Left lobe of liver (tissue), 2 donors: ENCODE measurements around the gene C12orf76. TPM values are rescaled to one million over a fixed set of nuclear protein-coding genes. Genes with fewer than 3 reads are reported as not detected.
"Not testable (repeated sequence)": the region's sequence is repeated elsewhere in the genome, so short reads cannot be mapped to it uniquely, and the experiment has no call there.

Source experiments
- ATAC-seq: fragments of 200-7000 bp; cut with Tn5 transposase; one replicate; pipeline ENCODE4 v1.9.1; 2020; ENCODE audit warnings: mild to moderate bottlenecking, moderate library complexity
- DNase-seq: peaks from one replicate; pipeline ENCODE4 v3.0.0-alpha.2; 2020; ENCODE audit warnings: low spot score
- total RNA-seq: library from RNA; stranded (reverse); gene quantifications from one replicate; pipeline ENCODE4 v1.2.1, GENCODE V29; 2021
- donor health status: DM: no; HTN: no; CAD: no; lungs with moderate emphysema.
- donor health status: DM: no; HTN: yes; CAD: no.

The C12orf76 gene
- total RNA-seq, 1 donor from 2014 or later: 6.7 TPM

GRCh38 chr12:110067531-110067930, 19.2 kb upstream of the C12orf76 start:
- ATAC-seq (no peak), DNase-seq (no peak)

DNA sequence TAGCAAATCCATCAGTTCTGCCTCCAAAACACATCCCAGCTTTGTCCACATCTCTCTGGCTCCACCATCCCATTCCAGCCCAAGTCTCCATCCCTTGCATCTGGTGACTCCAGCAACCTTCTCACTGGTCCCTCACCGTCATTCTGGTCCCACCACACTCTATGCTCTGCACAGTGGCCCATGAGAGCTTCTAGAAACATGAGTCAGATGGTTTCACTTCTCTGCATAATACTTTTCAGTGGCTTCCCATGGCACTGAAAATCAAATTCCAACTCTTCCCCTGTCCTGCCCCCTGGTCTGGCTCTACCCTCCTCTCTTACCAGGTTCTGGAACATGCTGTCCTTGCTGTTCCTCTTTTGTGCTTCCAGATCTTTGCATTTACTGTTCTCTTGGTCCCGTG, 17.2 kb upstream of the C12orf76 start:
- DNase-seq: no peak
- peak; percentile 16 for ATAC-seq

- DNase-seq: no peak
- ATAC-seq: no peak
Measured at GRCh38 chr12:110062241-110062640, 13.9 kb upstream of the C12orf76 start.

DNA sequence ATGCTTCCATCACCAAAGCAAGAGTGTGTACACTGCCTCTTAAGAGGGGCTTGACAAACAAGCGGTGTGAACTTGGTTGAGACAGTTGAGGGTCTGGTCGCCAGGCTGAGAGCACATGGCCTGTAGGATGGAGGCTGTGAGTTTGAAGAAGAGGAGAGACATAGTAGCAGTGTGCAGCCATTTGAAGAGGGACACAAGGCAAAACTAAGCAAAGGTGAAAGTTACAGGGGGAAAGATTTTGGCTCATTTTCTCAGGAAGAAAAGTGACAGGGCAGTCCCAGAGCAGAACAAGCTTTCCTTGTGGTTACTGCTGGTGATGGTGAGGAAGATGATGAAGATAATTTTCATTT, 11.3 kb upstream of the C12orf76 start:
- no peak for DNase-seq
- ATAC-seq: no peak

DNA sequence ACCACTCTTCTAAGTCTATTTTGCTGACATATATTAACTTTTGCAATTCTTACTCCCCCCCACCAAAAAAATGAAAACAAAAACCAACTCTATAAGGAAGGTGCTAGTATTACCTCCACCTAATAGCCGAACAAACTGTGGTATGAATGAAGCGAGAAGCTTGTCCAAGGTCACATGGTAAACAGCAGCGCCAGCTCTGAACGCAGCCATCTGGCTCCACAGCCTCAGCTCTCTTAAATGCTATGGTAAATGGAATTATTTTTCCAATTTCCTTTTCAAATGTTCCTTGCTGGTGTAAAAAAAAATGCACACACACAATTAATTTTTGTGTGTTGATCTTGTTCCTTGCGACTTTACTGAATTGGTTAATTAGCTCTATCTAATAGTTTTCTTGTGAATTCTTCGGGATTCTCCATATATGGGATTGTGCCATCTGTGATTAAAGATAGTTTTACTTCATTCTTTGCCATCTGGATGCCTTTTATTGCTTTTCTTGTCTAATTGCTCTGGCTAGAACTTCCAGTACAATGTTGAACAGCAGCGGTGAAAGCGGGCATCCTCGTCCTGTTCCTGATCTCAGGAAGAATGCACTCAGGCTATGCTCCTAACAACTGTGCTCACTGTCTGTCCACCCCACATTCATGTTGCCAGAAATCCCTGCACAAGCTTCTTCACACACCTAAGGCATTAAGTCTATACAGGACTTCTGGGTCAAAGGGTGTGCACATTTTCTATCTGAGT, 10.7 kb upstream of the C12orf76 start:
- DNase-seq (no peak), ATAC-seq (no peak)

DNA sequence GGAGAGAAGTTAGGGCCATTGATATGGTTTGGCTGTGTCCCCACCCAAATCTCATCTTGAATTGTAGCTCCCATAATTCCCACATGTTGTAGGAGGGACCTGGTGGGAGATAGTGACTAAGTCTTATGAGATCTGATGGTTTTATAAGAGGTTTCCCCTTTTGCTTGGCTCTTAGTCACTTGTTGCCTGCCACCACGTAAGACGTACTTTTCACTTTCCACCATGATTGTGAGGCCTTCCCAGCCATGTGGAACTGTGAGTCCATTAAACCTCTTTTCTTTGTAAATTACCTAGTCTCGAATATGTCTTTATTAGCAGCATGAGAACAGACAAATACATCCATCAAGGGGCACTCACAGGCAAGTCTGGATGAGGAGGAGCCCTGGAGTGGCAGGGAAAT, 8.3 kb upstream of the C12orf76 start:
- DNase-seq, ATAC-seq: not testable (repeated sequence)

DNA sequence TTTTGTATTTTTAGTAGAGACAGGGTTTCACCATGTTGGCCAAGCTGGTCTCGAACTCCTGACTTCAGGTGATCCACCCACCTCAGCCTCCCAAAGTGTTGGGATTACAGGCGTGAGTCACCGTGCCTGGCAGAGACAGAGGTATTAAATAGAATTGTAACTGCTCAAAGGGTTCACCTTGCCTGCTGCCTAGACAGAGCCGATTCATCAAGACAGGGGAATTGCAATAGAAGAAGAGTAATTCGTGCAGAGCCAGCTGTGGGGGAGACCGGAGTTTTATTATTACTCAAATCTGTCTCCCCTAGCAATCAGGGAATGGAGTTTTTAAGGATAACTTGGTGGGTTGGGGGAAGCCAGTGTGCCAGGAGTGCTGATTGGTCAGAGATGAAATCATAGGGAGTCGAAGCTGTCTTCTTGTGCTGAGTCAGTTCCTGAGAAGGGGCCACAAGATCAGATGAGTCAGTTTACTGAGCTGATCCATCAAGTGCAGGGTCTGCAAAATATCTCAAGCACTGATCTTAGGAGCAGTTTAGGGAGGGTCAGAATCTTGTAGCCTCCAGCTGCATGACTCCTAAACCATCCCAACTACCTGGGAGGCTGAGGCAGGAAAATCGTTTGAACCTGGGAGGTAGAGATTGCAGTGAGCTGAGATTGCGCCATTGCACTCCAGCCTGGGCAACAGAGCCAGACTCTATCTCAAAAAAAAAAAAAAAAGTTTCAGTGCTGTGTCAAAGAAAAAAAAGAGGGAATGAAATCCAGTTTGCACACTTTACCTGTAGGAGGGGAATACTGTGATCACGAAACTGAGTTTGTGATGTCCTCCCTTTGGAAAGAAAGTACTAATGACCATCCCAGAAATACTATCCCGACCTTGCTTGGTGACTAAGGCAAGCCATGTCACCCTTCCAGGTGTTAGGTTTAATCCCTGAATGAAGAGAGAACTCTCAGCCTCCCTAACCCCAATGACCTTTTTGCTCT, 7.3 kb upstream of the C12orf76 start:
- ATAC-seq: not testable (repeated sequence)

DNA sequence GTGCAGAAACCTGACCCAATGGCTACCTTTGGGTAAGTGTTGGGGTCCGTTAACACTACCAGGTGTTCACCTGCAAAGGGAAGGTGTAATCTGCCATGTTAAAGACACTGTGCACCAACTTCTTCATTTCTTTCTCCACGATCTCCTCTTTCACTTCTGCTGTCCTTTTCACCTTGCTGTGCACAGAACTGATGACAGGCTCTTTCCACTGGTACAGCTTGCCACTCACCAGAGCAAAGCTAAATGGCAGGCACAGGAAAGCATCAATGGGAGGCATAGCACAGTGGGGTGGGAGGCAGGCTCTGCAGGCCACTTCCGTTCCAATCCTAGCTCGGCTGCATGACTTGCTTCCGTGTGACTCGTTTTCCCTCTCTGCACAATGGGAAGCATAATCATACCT, 2.6 kb upstream of the C12orf76 start:
- no peak for DNase-seq
- no peak for ATAC-seq

More for the DNA sequence above, 7.3 kb upstream of the C12orf76 start:
- DNase-seq: not testable (repeated sequence)

- not testable (repeated sequence) for ATAC-seq
Measured at GRCh38 chr12:110049666-110050065, 1.3 kb upstream of the C12orf76 start.

GRCh38 chr12:110049034-110049433, 712 bp upstream of the C12orf76 start:
- ATAC-seq, DNase-seq: not testable (repeated sequence)

More at GRCh38 chr12:110049666-110050065, 1.3 kb upstream of the C12orf76 start:
- not testable (repeated sequence) for DNase-seq

DNA sequence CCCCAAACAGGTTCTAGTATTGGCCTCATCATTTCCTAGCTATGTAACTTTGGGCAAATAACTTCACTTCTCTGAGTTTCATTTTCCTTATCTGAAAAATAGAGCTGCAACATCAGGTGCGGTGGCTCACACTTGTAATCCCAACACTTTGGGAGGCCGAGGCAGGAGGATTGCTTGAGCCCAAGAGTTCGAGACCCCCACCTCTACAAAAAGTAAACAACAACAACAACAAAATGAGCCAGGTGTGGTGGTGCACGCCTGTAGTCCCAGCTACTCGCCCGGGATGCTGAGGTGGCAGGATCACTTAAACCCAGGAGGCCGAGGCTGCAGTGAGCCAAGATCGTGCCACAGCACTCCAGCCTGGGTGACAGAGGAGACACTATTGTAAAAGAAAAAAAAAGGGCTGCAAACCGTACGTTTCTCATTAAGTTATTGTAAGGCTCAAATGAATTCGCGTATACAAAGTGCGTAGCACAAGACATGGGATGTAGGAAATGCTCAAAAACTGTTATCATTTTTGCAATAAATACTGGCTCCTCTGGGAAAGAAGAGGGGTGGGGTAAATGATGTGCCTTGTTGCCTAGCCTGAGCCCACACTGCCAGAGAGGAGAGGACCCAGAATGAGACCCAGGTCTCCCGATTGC, 903 bp downstream of the C12orf76 start:
- ATAC-seq: no peak
- no peak for DNase-seq

GRCh38 chr12:110046451-110047187, 1.7 kb downstream of the C12orf76 start:
- DNase-seq (no peak), ATAC-seq (no peak)

DNA sequence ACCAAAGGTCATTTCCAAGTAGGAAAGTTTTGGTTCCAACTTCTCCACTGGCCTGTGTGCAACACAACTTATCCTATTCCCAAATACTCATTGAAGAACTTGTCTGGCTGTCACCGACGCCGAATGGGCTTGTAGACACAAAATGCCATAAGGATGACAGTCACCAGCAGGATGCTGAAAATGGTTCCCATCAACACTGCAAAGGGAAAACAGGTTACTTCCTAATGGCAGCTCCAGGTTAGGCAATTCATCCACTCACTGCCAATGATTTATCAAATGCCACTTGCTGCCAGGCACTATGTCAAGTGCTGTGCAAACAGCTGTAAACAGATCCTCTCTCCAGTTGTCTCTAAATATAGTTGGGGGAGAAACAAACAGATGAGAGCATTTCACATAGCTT, 6.1 kb downstream of the C12orf76 start:
- DNase-seq (peak; percentile 79), ATAC-seq (peak; percentile 84)

DNA sequence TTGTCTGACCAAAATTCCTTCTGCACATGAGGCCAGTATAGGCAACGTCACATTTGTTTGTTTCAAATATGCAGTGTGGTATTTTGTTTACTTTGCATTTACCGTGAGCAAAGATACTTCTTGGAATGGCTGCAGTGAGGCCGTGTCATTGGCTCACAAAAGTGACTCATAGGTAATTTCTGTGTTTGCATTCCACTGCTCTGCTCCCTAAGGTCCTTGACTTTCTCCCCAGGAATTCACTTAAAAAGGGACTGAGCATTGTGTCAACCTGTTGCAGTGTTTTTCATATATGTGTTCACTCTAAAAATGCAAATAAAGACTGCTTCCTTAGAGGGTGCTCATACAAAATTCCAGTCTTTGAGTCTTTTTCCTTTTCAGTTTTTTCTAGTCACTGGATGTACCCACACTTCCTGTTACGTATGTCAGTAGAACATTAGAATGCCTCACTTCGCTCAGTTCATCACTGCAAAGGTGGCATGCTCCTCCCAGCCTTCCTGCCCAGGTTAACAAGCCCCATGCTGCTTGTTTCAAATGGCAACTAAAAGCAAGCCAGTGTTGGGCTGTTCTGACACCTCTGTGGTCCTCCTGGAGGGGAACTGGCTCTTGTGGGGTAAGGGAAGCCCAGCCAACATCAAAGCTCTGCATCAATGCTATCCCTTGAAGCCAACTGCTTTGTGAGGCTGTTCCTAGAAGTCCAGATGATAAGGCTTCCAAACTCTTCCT, 9.1 kb downstream of the C12orf76 start:
- peak; percentile 28 for ATAC-seq
- DNase-seq: no peak

DNA sequence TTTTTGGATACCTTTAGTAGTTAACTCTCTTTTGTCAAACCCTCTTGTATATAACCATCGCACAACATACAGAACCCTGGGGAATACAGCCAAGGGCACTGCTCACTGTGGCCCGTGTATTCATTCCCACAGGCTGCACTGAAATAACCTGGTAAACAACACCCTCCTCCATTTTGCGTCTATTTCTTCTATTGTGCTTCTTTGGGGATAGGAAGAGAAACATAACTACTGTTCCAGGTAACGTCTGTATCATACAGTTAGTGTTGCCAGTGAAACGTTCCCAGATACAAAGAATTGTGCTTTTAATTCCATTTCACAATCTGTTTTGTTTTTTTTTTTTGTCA, 9.6 kb downstream of the C12orf76 start:
- DNase-seq: no peak

GRCh38 chr12:110037315-110037714, 11.0 kb downstream of the C12orf76 start:
- no peak for DNase-seq
- ATAC-seq: no peak

More for the DNA sequence above, 9.6 kb downstream of the C12orf76 start:
- ATAC-seq: no peak

- ATAC-seq (no peak), DNase-seq (no peak)
Measured at GRCh38 chr12:110035534-110036104, 12.7 kb downstream of the C12orf76 start.

GRCh38 chr12:110033888-110034287, 14.4 kb downstream of the C12orf76 start:
- DNase-seq (no peak), ATAC-seq (no peak)

DNA sequence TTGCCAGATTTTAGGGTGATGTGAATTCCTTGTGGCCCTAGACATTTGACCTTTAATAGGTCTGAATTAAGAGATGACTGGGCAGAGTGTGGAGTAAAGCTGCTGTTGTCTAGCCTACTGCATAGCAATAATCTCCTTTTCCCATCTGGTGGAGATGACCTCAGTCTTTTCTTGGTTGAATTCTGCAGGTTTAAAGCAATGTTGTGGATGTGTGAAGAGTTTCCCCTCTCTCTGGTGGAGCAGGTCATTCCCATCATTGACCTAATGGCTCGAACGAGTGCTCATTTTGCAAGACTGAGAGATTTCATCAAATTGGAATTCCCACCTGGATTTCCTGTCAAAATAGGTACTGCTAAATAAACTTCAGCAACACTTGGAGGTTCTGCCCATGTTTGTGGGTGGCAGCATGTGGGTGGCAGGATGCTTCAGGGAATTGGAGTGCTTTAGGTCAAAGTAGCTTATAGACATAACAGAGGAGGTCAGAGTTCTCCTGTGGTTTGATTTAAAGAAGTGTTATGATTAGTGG, 19.0 kb downstream of the C12orf76 start:
- no peak for DNase-seq
- ATAC-seq: no peak
